NCI-H146 treated with DMSO at 0.1 percent for 48 hours (cell line): Measurements from ENCODE around the gene RETREG1.
A peak's percentile ranks its signal among the peaks of the same experiment; 100 is the strongest.

ENCODE experiments used
- DNase-seq: peaks from one replicate; lab custom pipeline; 2025; ENCODE audit not compliant: unreplicated experiment; lab: John Stamatoyannopoulos, UW

Gene RETREG1

DNA sequence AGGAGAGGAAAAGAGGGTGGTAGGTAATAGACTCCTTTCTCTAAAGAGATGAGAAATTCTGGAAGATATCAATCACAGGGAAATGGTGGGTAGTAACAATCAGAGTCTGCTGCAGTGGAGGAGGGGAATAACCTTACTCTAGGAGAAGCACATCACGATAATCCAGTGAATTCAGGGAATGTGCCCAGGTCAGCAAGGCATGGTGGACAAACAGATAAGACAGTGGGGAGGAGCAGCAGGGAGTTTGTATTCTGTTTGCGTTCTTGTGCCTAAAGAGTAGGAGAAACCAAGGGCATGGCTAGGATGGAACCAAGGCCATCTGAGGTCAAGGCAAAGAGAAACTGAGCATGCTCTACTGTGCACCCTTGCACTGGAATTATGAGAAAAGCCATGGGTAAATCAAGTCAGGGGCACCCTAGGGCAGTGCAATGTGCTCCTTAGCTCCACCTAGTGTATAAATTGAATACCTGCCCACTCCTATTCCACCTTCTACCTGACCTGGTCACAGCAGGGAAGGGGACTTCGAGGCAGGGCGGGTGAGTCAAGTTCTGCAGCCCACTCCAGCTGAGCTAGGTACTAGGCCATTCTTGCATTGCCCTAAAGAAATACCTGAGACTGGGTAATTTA is 31.6 kb downstream of the RETREG1 start:
- DNase-seq: no peak

GRCh38 chr5:16582081-16582480 is 34.7 kb downstream of the RETREG1 start:
- DNase-seq: no peak

DNA sequence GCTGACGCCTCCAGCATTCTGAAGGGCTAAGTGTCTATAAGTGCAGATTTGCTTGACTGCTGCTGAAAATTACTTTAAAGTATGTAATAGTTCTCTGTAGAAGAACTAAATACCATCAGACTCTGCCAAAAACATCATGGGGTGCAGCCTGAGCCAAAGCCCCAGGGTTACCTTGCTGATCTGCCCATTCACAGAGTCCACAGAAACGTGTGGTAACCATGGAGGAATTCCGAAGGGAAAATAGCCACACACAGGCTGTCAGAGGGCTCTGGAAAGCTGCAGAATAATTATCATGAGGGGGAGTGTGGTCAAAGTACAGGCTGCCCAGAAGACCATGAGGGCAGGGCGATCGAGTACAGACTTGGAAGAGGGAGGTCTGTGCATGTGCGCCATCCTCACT is 36.4 kb downstream of the RETREG1 start:
- no peak for DNase-seq

GRCh38 chr5:16579142-16579847 is 37.5 kb downstream of the RETREG1 start:
- DNase-seq: peak; percentile 30

DNA sequence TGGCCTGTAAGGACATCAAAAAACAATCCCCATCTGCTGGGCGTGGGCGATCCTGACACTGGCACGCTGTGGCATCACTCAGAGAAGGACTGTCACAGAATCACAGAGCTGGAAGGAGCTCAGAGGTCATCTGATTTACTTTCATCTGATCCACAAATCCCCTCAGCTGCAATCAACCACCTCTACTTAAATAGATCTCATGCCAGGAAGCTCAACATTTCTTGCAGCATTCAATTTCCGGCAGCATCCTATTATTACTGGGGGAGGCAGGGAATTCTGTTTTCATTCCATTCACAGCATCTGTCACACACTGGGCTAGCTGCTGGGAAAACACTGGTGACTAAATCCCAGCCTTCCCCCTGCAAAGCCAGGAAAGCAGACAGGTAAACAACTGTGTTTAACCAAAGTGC is 38.3 kb downstream of the RETREG1 start:
- peak; percentile 83 for DNase-seq

DNA sequence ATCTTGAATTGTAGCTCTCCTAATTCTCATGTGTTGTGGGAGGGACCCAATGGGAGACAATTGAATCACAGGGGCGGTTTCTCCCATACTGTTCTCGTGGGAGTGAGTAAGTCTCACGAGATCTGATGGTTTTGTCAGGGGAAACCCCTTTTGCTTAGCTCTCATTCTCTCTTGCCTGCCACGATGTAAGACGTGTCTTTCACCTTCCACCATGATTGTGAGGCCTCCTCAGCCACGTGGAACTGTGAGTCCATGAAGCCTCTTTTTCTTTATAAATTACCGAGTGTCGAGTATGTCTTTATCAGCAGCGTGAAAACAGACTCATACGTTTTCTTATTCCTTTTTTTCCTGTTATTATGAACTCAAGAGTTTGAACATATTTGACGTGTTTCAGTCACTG is 39.1 kb downstream of the RETREG1 start:
- DNase-seq: no peak

- no peak for DNase-seq
These were observed 41.7 kb downstream of the RETREG1 start for GRCh38 chr5:16574789-16575721.

GRCh38 chr5:16573401-16573800 is 43.4 kb downstream of the RETREG1 start:
- peak; percentile 46 for DNase-seq

DNA sequence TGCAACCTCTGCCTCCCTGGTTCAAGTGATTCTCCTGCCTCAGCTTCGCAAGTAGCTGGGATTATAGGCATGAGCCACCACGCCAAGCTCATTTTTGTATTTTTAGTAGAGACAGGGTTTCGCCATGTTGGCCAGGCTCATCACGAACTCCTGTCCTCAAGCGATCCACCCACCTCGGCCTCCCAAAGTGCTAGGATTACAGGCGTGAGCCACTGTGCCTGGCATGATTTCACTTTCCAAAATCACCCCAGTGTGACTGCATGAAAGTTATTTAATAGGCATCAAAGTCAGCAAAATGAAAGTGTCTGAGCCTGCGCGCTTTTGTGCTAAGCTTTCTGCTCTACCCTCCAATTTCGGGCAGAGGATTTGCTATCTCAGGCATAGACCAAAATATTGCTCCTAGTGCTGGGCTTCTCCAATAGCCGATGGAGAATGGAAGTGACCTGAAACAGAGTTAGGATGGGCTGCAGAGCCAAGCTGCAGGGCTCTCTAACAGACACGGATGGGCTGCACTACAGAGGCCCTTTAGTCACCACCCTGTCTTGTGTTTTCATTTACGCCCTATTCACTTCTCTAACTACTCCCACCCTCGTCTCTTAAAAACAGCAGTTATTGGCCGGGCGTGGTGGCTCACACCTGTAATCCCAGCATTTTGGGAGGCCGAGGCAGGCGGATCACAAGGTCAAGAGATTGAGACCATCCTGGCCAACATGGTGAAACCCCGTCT is 44.3 kb downstream of the RETREG1 start:
- DNase-seq: no peak

DNA sequence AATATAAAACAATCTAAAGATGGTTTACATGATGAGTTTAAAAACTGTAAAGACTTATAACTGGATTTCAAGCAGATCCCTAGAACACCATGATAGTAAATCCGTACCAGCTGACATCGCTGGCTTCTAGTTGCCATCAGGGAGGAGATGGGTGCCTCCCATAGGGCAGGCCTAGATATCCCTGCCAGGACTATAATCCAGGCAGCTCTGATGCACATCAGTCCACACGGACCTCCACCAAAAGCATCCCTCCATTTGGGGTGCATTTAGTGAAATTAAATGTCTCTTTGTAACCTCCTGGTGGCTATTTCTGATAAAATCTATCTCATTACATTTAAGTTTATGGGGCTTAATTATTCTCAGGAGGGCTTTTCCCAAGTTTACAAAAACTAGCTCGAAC is 45.8 kb downstream of the RETREG1 start:
- no peak for DNase-seq

GRCh38 chr5:16570121-16570815 is 46.5 kb downstream of the RETREG1 start:
- DNase-seq: no peak

- peak; percentile 47 for DNase-seq
These were observed 47.8 kb downstream of the RETREG1 start for GRCh38 chr5:16568875-16569580.

DNA sequence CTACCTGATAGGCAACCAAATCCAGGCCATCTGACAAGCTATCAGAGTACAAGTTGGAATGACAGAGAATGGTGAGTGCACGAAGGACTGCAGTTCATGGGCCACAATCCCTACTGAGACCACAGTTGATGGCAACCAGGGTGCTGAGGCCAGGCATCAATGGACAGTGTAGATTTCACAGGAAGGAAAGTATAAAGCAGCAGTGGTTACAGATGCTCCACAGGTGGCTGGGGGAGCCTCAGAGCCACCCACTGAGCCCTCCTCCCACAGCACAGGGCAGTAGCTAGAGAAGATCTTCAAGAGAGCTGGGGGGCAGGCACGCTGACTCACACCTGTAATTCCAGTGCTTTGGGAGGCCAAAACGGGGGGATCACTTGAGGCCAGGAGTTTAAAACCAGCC is 49.4 kb downstream of the RETREG1 start:
- DNase-seq: no peak

- no peak for DNase-seq
These were observed 51.7 kb downstream of the RETREG1 start for GRCh38 chr5:16565118-16565517.

DNA sequence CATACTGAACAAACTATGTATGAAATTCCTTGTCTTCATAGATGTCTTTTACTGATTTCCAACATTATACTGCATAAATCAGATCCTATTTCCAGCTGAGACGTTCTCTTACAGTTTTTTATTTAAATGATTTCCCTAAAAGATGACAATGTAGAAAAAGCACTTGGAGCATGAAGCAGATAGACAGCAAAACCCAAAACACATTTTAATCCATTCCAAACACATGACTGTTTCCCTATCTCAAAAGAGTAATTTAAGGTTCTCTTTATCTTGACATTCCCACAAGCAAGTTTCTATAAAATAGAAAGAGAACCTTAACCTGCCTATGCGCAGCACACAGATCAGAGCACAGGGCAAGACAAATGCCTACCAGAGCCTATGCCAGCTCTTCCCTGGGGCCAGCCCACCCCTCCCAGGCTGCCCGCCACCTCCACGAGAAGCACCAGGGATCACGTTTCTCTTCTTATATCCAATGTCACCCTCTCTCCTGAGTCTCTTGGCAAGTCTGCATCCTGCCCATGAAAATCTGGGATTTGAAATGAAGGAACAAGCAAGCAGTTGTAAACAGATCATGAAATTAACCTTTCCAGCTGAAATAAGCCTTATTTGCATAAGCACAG is 52.4 kb downstream of the RETREG1 start:
- DNase-seq: no peak

DNA sequence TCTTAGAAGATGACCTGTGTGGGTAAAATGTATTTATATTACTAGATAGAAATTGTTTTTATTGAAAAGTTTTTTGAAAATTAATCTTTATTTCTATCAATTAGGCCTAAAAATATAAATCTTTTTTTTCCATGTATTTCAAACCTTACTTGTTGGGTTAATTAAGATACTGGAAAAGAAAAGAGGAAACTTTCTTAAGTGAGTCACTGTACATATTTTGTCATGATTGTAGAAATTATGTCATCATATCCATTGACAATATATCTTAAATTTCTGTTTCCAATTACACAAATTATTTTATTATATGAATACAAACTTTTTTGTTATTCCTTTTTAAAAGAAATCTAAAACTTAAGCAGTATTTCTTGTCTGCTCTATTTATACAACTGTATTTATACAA is 53.1 kb downstream of the RETREG1 start:
- DNase-seq: no peak

- DNase-seq: no peak
These were observed 55.1 kb downstream of the RETREG1 start for GRCh38 chr5:16561660-16562059.

DNA sequence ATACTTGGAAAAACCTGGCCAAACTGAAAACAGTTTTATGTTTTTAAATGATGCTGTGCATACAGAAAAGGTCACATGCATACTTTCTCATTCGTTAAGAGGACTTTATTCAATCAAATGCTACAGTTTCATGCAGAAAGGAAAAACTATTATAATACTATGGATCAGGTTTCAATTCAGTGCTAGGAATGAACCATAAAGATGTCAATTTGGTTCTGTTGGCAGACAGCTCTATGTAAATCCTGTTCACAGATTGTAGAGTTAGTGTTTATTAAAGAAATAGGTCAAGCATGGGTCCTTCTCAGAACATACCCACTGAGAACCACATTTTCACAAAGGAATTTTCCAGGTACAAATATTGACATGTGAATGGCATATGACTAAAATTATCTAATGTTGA is 57.1 kb downstream of the RETREG1 start:
- peak; percentile 64 for DNase-seq

DNA sequence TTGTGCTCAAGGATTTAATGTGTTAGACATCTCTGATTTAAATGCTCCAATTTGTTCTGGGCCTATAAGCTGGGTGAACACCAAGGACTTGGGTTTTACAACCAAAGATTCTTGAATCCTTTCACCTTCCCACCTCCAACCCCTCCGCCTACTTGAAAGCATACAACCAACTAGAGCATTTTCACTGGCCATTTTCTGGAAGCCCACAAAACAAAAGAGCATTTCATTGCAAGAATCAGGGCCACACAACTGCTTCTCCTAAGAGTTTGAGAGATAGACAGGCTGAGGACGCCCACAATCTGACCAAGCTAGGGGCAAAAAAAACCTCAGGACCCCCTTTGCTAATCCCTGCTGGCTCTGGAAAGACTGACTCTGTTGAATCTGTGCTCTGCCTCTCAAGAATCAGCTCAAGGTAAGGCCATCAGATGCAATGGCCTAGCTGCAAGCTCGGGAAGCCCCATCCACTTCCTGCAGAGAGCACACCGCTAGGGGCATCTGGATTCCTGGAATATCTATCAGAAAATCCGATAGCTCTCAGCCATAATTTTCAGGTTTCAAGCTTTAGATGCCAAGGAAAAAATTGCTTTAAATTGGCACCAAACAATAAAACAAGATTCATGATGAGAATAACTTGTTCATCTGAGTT is 57.7 kb downstream of the RETREG1 start:
- peak; percentile 18 for DNase-seq
